Measurements from ENCODE around the gene USP47. TPM values are rescaled to one million over a fixed set of nuclear protein-coding genes. Genes with fewer than 3 reads are reported as not detected.

USP47 gene
- total and polyA plus RNA-seq, 2 of the 8 experiments (the other 6 are each of a cell fraction or from before 2014, with no cell fraction given): 4.2 to 21.3 TPM

DNA sequence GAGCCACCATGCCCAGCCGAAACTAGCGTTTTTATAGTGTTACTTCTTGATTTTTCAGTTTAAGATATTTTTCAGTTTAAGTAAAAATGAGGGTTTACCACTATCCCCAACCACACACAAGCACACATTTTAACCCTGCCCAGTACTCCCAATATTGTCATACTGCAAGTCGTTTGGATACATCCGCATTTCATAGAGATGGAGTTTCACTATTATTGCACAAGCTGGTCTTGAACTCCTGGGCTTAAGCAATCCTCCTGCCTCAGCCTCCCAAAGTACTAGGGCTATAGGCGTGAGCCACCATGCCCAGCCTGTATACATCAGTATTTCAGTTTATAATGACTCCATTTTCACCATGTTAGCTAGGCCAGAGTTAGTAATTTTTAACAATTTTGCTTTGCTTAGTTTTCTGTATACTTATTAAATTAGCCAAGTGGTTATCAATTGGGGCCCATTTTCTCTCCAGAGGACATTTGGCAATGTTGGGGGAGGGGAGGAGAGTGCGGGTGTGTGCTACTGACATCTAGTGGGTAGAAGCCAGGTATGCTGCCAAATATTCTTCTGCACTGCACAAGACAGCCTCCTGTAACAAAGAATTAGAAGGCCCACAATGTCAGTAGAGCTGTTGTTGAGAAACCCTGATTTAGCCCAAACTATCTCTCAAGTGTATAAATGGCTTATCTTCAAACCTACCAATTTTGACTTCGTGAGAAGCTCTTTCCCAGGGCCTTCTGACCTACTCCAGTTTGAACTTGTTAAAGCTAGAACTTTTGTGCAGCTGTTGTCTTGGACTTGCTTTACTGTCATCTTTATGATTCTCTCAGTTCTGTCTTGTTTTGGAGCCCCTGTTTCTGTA, 7.3 kb downstream of the USP47 start (continued):
- TF ChIP-seq CTCF (IDR thresholded peaks at IDR 0.05; ENCODE audit: control extremely low read depth in 1 of 3, insufficient read depth in 1 of 3, low read depth in 1 of 3, low read length in 3 of 3): peak; percentile 60 to 78 (median 73)
